ENCODE measurements around the gene TNNI2.

Gene TNNI2

DNA sequence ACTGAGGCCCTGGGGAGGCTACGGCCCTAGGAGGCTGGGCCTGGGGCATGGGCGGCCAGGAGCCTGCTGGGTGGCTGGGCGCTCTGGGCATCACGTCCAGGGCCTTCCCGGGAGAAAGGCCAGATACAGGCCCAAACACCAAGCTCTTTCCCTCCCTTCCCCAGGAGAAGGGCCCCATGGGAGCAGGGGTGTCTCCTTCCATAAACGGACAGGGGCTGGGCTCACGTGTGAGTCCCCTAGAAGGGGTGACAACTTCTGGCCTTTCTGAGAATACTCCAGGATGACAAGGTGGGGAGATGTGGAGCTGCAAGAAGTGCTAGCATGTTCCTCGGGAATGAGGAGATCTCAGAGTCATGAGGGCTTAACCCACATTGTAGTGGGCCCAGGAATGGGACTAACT lies 23.5 kb upstream of the TNNI2 start:
- Histone ChIP-seq H3K36me3 (ENCODE audit: insufficient read depth, insufficient read length, low read length) (no peaks in the 10 kb centered on the region), H3K4me1 (ENCODE audit: insufficient read depth, insufficient read length) (no peaks in the 10 kb centered on the region), H3K27me3 (ENCODE audit: insufficient read depth, insufficient read length) (no peaks in the 10 kb centered on the region), H3K4me3 (ENCODE audit: insufficient read length, low read depth) (no peak overlapping the region), H3K9me3 (ENCODE audit: insufficient read depth, low read length) (peaks cover 38% of the 10 kb centered on the region), H3K9ac (ENCODE audit: insufficient read length, low read depth) (no peak overlapping the region)
- TF ChIP-seq YY1 (IDR thresholded peaks at IDR 0.05; ENCODE audit: insufficient read depth, insufficient read length), result no peak
- no peak for TF ChIP-seq ZNF274 (IDR thresholded peaks at IDR 0.05; ENCODE audit: low read depth, low read length)
- no peak for TF ChIP-seq SUZ12 (IDR thresholded peaks at IDR 0.05; ENCODE audit: extremely low read depth, insufficient read depth, insufficient read length)
- DNase-seq (ENCODE audit: low read depth, low spot score), result no peak

DNA sequence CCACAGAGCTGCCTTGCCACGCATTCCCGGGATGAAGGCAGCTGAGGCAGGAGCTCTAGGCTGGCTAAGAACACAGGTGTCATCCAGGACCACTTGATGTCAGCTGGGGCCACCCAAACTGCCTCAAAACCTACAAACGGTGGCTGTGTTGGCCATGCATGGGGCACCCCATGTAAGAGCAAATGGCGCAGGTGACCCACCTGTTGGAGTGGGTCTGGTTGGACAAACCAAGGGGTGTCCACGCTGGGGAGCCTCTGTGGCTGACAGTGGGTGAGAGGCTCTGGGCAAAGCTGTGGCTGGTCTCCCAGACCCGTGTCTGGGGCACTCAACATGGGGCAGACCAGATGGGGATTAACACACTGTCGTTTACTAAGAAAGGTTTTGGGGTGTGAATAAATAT lies 23.0 kb upstream of the TNNI2 start:
- no peak overlapping the region for H3K9ac ChIP-seq (ENCODE audit: insufficient read length, low read depth)
- H3K36me3 ChIP-seq (ENCODE audit: insufficient read depth, insufficient read length, low read length), result no peaks in the 10 kb centered on the region
- DNase-seq (ENCODE audit: low read depth, low spot score), result no peak
- TF ChIP-seq ZNF274 (IDR thresholded peaks at IDR 0.05; ENCODE audit: low read depth, low read length) (no peak), YY1 (IDR thresholded peaks at IDR 0.05; ENCODE audit: insufficient read depth, insufficient read length) (no peak), SUZ12 (IDR thresholded peaks at IDR 0.05; ENCODE audit: extremely low read depth, insufficient read depth, insufficient read length) (no peak)
- H3K27me3 ChIP-seq (ENCODE audit: insufficient read depth, insufficient read length), result no peaks in the 10 kb centered on the region
- peaks cover 38% of the 10 kb centered on the region for H3K9me3 ChIP-seq (ENCODE audit: insufficient read depth, low read length)
- no peak overlapping the region for H3K4me3 ChIP-seq (ENCODE audit: insufficient read length, low read depth)
- no peaks in the 10 kb centered on the region for H3K4me1 ChIP-seq (ENCODE audit: insufficient read depth, insufficient read length)

- H3K4me1 ChIP-seq (ENCODE audit: insufficient read depth, insufficient read length), result no peaks in the 10 kb centered on the region
- H3K27me3 ChIP-seq (ENCODE audit: insufficient read depth, insufficient read length), result no peaks in the 10 kb centered on the region
- peaks cover 35% of the 10 kb centered on the region for H3K9me3 ChIP-seq (ENCODE audit: insufficient read depth, low read length)
- H3K9ac ChIP-seq (ENCODE audit: insufficient read length, low read depth), result no peak overlapping the region
- no peak for DNase-seq (ENCODE audit: low read depth, low spot score)
- H3K36me3 ChIP-seq (ENCODE audit: insufficient read depth, insufficient read length, low read length), result no peaks in the 10 kb centered on the region
- TF ChIP-seq ZNF274 (IDR thresholded peaks at IDR 0.05; ENCODE audit: low read depth, low read length) (no peak), SUZ12 (IDR thresholded peaks at IDR 0.05; ENCODE audit: extremely low read depth, insufficient read depth, insufficient read length) (no peak), YY1 (IDR thresholded peaks at IDR 0.05; ENCODE audit: insufficient read depth, insufficient read length) (no peak)
- H3K4me3 ChIP-seq (ENCODE audit: insufficient read length, low read depth), result no peak overlapping the region
These were observed 21.8 kb upstream of the TNNI2 start for GRCh38 chr11:1817000-1817399.

DNA sequence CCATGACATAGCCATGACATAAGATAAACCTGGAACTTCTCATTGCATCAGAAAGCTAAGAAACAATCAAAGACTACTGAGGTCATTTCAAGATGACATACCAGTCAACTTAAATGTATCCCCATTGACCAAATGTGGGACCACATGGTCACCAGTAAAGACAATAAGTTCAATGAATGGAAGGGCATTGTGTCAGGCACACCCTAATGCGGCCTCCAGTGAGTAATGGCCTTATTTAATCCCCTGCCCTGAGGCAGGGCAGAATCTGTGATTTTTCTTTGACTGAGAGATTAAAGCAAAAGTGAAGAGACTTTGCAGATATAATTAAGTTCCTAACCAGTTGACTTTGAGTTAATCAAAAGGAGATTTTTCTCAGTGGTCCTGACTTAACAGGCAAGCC lies 21.3 kb upstream of the TNNI2 start:
- Histone ChIP-seq H3K36me3 (ENCODE audit: insufficient read depth, insufficient read length, low read length) (no peaks in the 10 kb centered on the region), H3K4me3 (ENCODE audit: insufficient read length, low read depth) (no peak overlapping the region), H3K9ac (ENCODE audit: insufficient read length, low read depth) (no peak overlapping the region), H3K27me3 (ENCODE audit: insufficient read depth, insufficient read length) (no peaks in the 10 kb centered on the region), H3K4me1 (ENCODE audit: insufficient read depth, insufficient read length) (no peaks in the 10 kb centered on the region), H3K9me3 (ENCODE audit: insufficient read depth, low read length) (peaks cover 30% of the 10 kb centered on the region)
- no peak for DNase-seq (ENCODE audit: low read depth, low spot score)
- TF ChIP-seq ZNF274 (IDR thresholded peaks at IDR 0.05; ENCODE audit: low read depth, low read length) (no peak), SUZ12 (IDR thresholded peaks at IDR 0.05; ENCODE audit: extremely low read depth, insufficient read depth, insufficient read length) (no peak), YY1 (IDR thresholded peaks at IDR 0.05; ENCODE audit: insufficient read depth, insufficient read length) (no peak)

DNA sequence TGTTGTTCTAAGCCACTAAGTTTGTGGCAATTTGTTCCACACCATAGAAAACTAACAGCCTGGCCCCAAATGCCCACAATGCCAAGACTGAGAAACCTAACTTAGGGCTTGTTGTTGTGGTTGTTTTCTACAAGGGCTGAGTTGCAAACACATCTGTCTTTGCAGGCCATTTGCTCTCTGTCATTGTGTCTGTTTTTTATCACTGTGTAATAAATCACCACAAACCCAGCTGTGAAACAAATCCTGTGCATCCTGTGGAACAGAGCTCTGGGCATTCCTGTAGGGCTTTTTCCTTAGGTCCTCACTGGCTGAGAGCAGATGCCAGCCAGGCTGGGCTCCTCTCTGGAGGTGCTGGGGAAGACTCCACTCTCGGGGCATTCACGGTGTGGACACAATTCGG lies 19.7 kb upstream of the TNNI2 start:
- DNase-seq (ENCODE audit: low read depth, low spot score), result no peak
- Histone ChIP-seq H3K36me3 (ENCODE audit: insufficient read depth, insufficient read length, low read length) (no peaks in the 10 kb centered on the region), H3K27me3 (ENCODE audit: insufficient read depth, insufficient read length) (no peaks in the 10 kb centered on the region), H3K9ac (ENCODE audit: insufficient read length, low read depth) (no peak overlapping the region), H3K9me3 (ENCODE audit: insufficient read depth, low read length) (peaks cover 26% of the 10 kb centered on the region), H3K4me1 (ENCODE audit: insufficient read depth, insufficient read length) (no peaks in the 10 kb centered on the region), H3K4me3 (ENCODE audit: insufficient read length, low read depth) (no peak overlapping the region)
- TF ChIP-seq YY1 (IDR thresholded peaks at IDR 0.05; ENCODE audit: insufficient read depth, insufficient read length), result no peak
- TF ChIP-seq SUZ12 (IDR thresholded peaks at IDR 0.05; ENCODE audit: extremely low read depth, insufficient read depth, insufficient read length), result no peak
- TF ChIP-seq ZNF274 (IDR thresholded peaks at IDR 0.05; ENCODE audit: low read depth, low read length), result no peak

- no peak for TF ChIP-seq SUZ12 (IDR thresholded peaks at IDR 0.05; ENCODE audit: extremely low read depth, insufficient read depth, insufficient read length)
- no peak for TF ChIP-seq YY1 (IDR thresholded peaks at IDR 0.05; ENCODE audit: insufficient read depth, insufficient read length)
- TF ChIP-seq ZNF274 (IDR thresholded peaks at IDR 0.05; ENCODE audit: low read depth, low read length), result no peak
- Histone ChIP-seq H3K9me3 (ENCODE audit: insufficient read depth, low read length) (peaks cover 26% of the 10 kb centered on the region), H3K4me3 (ENCODE audit: insufficient read length, low read depth) (no peak overlapping the region), H3K36me3 (ENCODE audit: insufficient read depth, insufficient read length, low read length) (no peaks in the 10 kb centered on the region), H3K27me3 (ENCODE audit: insufficient read depth, insufficient read length) (no peaks in the 10 kb centered on the region), H3K9ac (ENCODE audit: insufficient read length, low read depth) (no peak overlapping the region), H3K4me1 (ENCODE audit: insufficient read depth, insufficient read length) (no peaks in the 10 kb centered on the region)
- no peak for DNase-seq (ENCODE audit: low read depth, low spot score)
These were observed 18.1 kb upstream of the TNNI2 start for GRCh38 chr11:1820463-1821325.

GRCh38 chr11:1821562-1821961 lies 17.2 kb upstream of the TNNI2 start:
- Histone ChIP-seq H3K4me1 (ENCODE audit: insufficient read depth, insufficient read length) (no peaks in the 10 kb centered on the region), H3K9me3 (ENCODE audit: insufficient read depth, low read length) (peaks cover 26% of the 10 kb centered on the region), H3K9ac (ENCODE audit: insufficient read length, low read depth) (no peak overlapping the region), H3K36me3 (ENCODE audit: insufficient read depth, insufficient read length, low read length) (no peaks in the 10 kb centered on the region), H3K27me3 (ENCODE audit: insufficient read depth, insufficient read length) (no peaks in the 10 kb centered on the region), H3K4me3 (ENCODE audit: insufficient read length, low read depth) (no peak overlapping the region)
- TF ChIP-seq ZNF274 (IDR thresholded peaks at IDR 0.05; ENCODE audit: low read depth, low read length), result no peak
- no peak for TF ChIP-seq SUZ12 (IDR thresholded peaks at IDR 0.05; ENCODE audit: extremely low read depth, insufficient read depth, insufficient read length)
- no peak for TF ChIP-seq YY1 (IDR thresholded peaks at IDR 0.05; ENCODE audit: insufficient read depth, insufficient read length)
- no peak for DNase-seq (ENCODE audit: low read depth, low spot score)
